ENCODE results near the gene ECE1. TPM values are rescaled to one million over a fixed set of nuclear protein-coding genes. Genes with fewer than 3 reads are reported as not detected.

ECE1 gene
- total RNA-seq, 1 experiment from 2014 or later, result 192 TPM

- in situ Hi-C loops (cut with HindIII; ENCODE audit: low pct_unique_long_range_greater_than_20kb, low sequenced_read_pairs), result no loop called here
- intact Hi-C loops (cut with micrococcal nuclease; ENCODE audit: unreplicated experiment), result no loop called here
- H3K9me3 ChIP-seq (ENCODE audit: control insufficient read depth, insufficient read depth, low read depth, low read length), result no peaks in the 10 kb centered on the region
- no peaks in the 10 kb centered on the region; the same call in 1 of the 2 replicates for H3K36me3 ChIP-seq (ENCODE audit: control insufficient read depth, insufficient read depth, low read length)
- peaks cover 91% of the 10 kb centered on the region for H3K4me1 ChIP-seq (ENCODE audit: control insufficient read depth, insufficient read depth, low read length)
- ChIA-PET CTCF (interaction anchor here (1.0 to 2.5 kb wide), 5 partner anchors 13 to 93 kb away, joined by 4 to 17 read pairs (median 7); no protein-coding TSS in a partner anchor), POLR2A (interaction anchor here (0.6 kb wide), 2 partner anchors 35 to 107 kb away, joined by 5 to 9 read pairs; no protein-coding TSS in a partner anchor)
- H3K27me3 ChIP-seq (ENCODE audit: control insufficient read depth, insufficient read depth, low read length), result no peaks in the 10 kb centered on the region
- no peak for TF ChIP-seq CTCF (IDR thresholded peaks at IDR 0.05)
- no peak for TF ChIP-seq TCF7L2 (IDR thresholded peaks at IDR 0.05; ENCODE audit: low read depth, low read length)
- TF ChIP-seq REST (IDR thresholded peaks at IDR 0.05; ENCODE audit: insufficient read depth in 1 of 2, low read depth in 2 of 2, low read length in 1 of 2), result no peak
- TF ChIP-seq POLR2AphosphoS5 (IDR thresholded peaks at IDR 0.05; ENCODE audit: low read depth, low read length), result no peak
- TF ChIP-seq SIN3A (IDR thresholded peaks at IDR 0.05; ENCODE audit: borderline replicate concordance, insufficient read depth, low read depth, low read length), result no peak
- peak overlapping the region; percentile 97 for H3K27ac ChIP-seq (ENCODE audit: low read length)
- no peak for DNase-seq (ENCODE audit: low read depth, low spot score)
- ATAC-seq, result peak; percentile 3; the same call in 1 of the 2 replicates
- no TSS peak for BruUV-seq (replicated peaks)
- H3K4me3 ChIP-seq (ENCODE audit: low read depth in 2 of 2, low read length in 2 of 2), result peak overlapping the region in 1 of 2 experiments; percentile 38; a peak in 2 of 4 replicates
These were observed 35.0 kb upstream of the ECE1 start for GRCh38 chr1:21325231-21325718.

GRCh38 chr1:21324368-21325141, 34.3 kb upstream of the ECE1 start:
- Histone ChIP-seq H3K27me3 (ENCODE audit: control insufficient read depth, insufficient read depth, low read length) (no peaks in the 10 kb centered on the region), H3K27ac (ENCODE audit: low read length) (peak overlapping the region; percentile 97), H3K4me3 (ENCODE audit: low read depth in 2 of 2, low read length in 2 of 2) (peak overlapping the region in 1 of 2 experiments; percentile 38; a peak in 2 of 4 replicates), H3K36me3 (ENCODE audit: control insufficient read depth, insufficient read depth, low read length) (no peaks in the 10 kb centered on the region; the same call in 1 of the 2 replicates), H3K9me3 (ENCODE audit: control insufficient read depth, insufficient read depth, low read depth, low read length) (no peaks in the 10 kb centered on the region), H3K4me1 (ENCODE audit: control insufficient read depth, insufficient read depth, low read length) (peaks cover 91% of the 10 kb centered on the region)
- in situ Hi-C loops (cut with HindIII; ENCODE audit: low pct_unique_long_range_greater_than_20kb, low sequenced_read_pairs) (no loop called here), intact Hi-C loops (cut with micrococcal nuclease; ENCODE audit: unreplicated experiment) (no loop called here)
- DNase-seq (ENCODE audit: low read depth, low spot score), result no peak
- BruUV-seq (replicated peaks), result no TSS peak
- ChIA-PET CTCF (interaction anchor here (0.7 to 2.5 kb wide), 7 partner anchors 11 to 179 kb away, joined by 3 to 10 read pairs (median 5); no protein-coding TSS in a partner anchor), POLR2A (interaction anchor here (0.7 kb wide), 1 partner anchor 35 kb away, joined by 5 read pairs; no protein-coding TSS in a partner anchor)
- ATAC-seq, result peak; percentile 79
- TF ChIP-seq SIN3A (IDR thresholded peaks at IDR 0.05; ENCODE audit: borderline replicate concordance, insufficient read depth, low read depth, low read length) (no peak), TCF7L2 (IDR thresholded peaks at IDR 0.05; ENCODE audit: low read depth, low read length) (peak; percentile 29; the same call in 1 of the 2 replicates)
